Panc1 (cell line): ENCODE data around the gene ZNRF3. TPM values are rescaled to one million over a fixed set of nuclear protein-coding genes. Genes with fewer than 3 reads are reported as not detected.

ENCODE experiments used
- ATAC-seq: fragments of 200-7000 bp; cut with Tn5 transposase; 2 replicates; pipeline ENCODE4 v1.9.1; 2020; ENCODE audit warnings: mild to moderate bottlenecking, moderate library complexity
- BruUV-seq: library from RNA; stranded (reverse); fragments of 400-500 nt; replicated peaks from 2 replicates; lab custom pipeline; 2021; lab: Mats Ljungman, UMichigan
- CTCF ChIA-PET: fragments of 300-600 bp; sonication (Branson Sonifier 250); formaldehyde crosslinking; loops from one replicate; lab custom pipeline; 2022; ENCODE audit warnings: antibody characterized with exemption; lab: Charles Lee
- POLR2A ChIA-PET: fragments of 300-600 bp; sonication (Branson Sonifier 250); formaldehyde crosslinking; loops from one replicate; lab custom pipeline; 2022; ENCODE audit warnings: antibody characterized with exemption; lab: Charles Lee
- DNase-seq: peaks from one replicate; pipeline ENCODE4 v3.0.0-alpha.2; 2010; ENCODE audit warnings: low read depth, low spot score
- H3K27ac ChIP-seq: 2 replicates; pipeline ENCODE4 v1.5.1; 2011; ENCODE audit warnings: mild to moderate bottlenecking, low read length, inconsistent platforms
- H3K27me3 ChIP-seq: fragments of 200-500 bp; sonication (Bioruptor generic); 2 replicates; pipeline ENCODE4 v1.6.0; 2014; ENCODE audit warnings: low read length, inconsistent platforms; ENCODE audit not compliant: control insufficient read depth, insufficient read depth
- H3K36me3 ChIP-seq: fragments of 200-500 bp; sonication (Bioruptor generic); 2 replicates; pipeline ENCODE4 v1.5.1; 2014; ENCODE audit warnings: inconsistent platforms, mild to moderate bottlenecking, low read length, moderate library complexity; ENCODE audit not compliant: control insufficient read depth, insufficient read depth
- H3K4me1 ChIP-seq: 2 replicates; pipeline ENCODE4 v1.5.1; 2011; ENCODE audit warnings: inconsistent platforms, mild to moderate bottlenecking, low read length, moderate library complexity; ENCODE audit not compliant: control insufficient read depth, insufficient read depth
- H3K4me3 ChIP-seq, 2 experiments: 2 replicates each; pipeline ENCODE4 v1.5.1; 2011 to 2012; ENCODE audit warnings: low read depth in 2 of 2, low read length in 2 of 2, mild to moderate bottlenecking in 2 of 2, inconsistent platforms in 1 of 2, moderate library complexity in 1 of 2
- H3K9me3 ChIP-seq: fragments of 200-500 bp; sonication (Bioruptor generic); 2 replicates; pipeline ENCODE4 v1.5.1; 2014; ENCODE audit warnings: low read depth, mild to moderate bottlenecking, inconsistent platforms, low read length, moderate library complexity; ENCODE audit not compliant: control insufficient read depth, insufficient read depth
- CTCF ChIP-seq: fragments of 450-650 bp; IDR thresholded peaks from 2 replicates; pipeline ENCODE4 v1.5.1; 2017; ENCODE audit warnings: mild to moderate bottlenecking
- POLR2AphosphoS5 ChIP-seq: IDR thresholded peaks from 2 replicates; pipeline ENCODE4 v1.6.1; 2012; ENCODE audit warnings: mild to moderate bottlenecking, low read depth, low read length, moderate library complexity
- SIN3A ChIP-seq: IDR thresholded peaks from 2 replicates; pipeline ENCODE4 v1.6.1; 2012; ENCODE audit warnings: low read depth, mild to moderate bottlenecking, low read length, moderate library complexity, borderline replicate concordance; ENCODE audit not compliant: insufficient read depth
- TCF7L2 ChIP-seq: IDR thresholded peaks from 2 replicates; pipeline ENCODE4 v1.6.1; 2011; ENCODE audit warnings: mild to moderate bottlenecking, low read depth, low read length, inconsistent platforms
- in situ Hi-C: cut with HindIII; loops from 2 replicates; pipeline ENCODE4 v1.10.0; 2016; ENCODE audit warnings: low sequenced_read_pairs, low pct_unique_long_range_greater_than_20kb
- intact Hi-C: fragments of 100-400 bp; cut with micrococcal nuclease; formaldehyde crosslinking; loops from one replicate; pipeline ENCODE4 v1.10.0; 2022; ENCODE audit not compliant: unreplicated experiment
- total RNA-seq: library from RNA; stranded (reverse); gene quantifications from one replicate; pipeline ENCODE4 v1.2.1, GENCODE V29; 2021; ENCODE audit not compliant: unreplicated experiment
- TF ChIP-seq, protein P1 (sequence below), 2 experiments: IDR thresholded peaks; 2 replicates each; pipeline ENCODE4 v1.6.1; 2011 to 2012; ENCODE audit warnings: low read depth in 2 of 2, control low read depth in 1 of 2, low read length in 1 of 2, mild to moderate bottlenecking in 1 of 2, moderate library complexity in 1 of 2; ENCODE audit not compliant: insufficient read depth in 1 of 2

ZNRF3 gene
- total RNA-seq, 1 experiment from 2014 or later = 7.3 TPM

- Histone ChIP-seq H3K36me3 (peaks cover 4% of the 10 kb centered on the region; the same call in 1 of the 2 replicates), H3K27me3 (no peaks in the 10 kb centered on the region), H3K4me3 (no peak overlapping the region), H3K4me1 (no peaks in the 10 kb centered on the region), H3K27ac (no peak overlapping the region), H3K9me3 (no peaks in the 10 kb centered on the region)
- no TSS peak for BruUV-seq
- intact Hi-C loops (no loop called here), in situ Hi-C loops (no loop called here)
- no peak for DNase-seq
- TF ChIP-seq, protein P1, sequence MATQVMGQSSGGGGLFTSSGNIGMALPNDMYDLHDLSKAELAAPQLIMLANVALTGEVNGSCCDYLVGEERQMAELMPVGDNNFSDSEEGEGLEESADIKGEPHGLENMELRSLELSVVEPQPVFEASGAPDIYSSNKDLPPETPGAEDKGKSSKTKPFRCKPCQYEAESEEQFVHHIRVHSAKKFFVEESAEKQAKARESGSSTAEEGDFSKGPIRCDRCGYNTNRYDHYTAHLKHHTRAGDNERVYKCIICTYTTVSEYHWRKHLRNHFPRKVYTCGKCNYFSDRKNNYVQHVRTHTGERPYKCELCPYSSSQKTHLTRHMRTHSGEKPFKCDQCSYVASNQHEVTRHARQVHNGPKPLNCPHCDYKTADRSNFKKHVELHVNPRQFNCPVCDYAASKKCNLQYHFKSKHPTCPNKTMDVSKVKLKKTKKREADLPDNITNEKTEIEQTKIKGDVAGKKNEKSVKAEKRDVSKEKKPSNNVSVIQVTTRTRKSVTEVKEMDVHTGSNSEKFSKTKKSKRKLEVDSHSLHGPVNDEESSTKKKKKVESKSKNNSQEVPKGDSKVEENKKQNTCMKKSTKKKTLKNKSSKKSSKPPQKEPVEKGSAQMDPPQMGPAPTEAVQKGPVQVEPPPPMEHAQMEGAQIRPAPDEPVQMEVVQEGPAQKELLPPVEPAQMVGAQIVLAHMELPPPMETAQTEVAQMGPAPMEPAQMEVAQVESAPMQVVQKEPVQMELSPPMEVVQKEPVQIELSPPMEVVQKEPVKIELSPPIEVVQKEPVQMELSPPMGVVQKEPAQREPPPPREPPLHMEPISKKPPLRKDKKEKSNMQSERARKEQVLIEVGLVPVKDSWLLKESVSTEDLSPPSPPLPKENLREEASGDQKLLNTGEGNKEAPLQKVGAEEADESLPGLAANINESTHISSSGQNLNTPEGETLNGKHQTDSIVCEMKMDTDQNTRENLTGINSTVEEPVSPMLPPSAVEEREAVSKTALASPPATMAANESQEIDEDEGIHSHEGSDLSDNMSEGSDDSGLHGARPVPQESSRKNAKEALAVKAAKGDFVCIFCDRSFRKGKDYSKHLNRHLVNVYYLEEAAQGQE (IDR thresholded peaks at IDR 0.05; ENCODE audit: insufficient read depth in 1 of 2, low read depth in 2 of 2, low read length in 1 of 2) = no peak
- TF ChIP-seq CTCF = no peak
- TF ChIP-seq SIN3A = no peak
- no peak for ATAC-seq
- ChIA-PET CTCF (no interaction called here), POLR2A (no interaction called here)
These were observed 194.9 kb downstream of the ZNRF3 start for GRCh38 chr22:29078036-29078868.

DNA sequence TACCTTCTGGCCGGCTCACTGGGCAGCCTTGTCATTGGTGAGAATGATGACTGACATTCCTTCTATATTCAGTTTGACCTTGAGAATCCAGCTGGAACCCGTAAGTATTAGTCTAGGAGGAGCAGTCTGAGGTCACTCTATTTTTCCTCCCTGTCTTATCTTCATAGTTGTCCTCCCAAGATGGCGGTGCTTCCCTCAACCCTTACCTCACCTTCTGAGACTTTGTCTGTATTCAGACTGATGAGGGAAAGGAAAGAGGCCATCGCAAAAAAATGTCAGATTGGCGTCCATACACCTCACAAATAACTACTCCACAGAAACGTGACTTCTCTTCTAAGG, 195.5 kb downstream of the ZNRF3 start:
- in situ Hi-C loops (no loop called here), intact Hi-C loops (no loop called here)

More for the DNA sequence above, 195.5 kb downstream of the ZNRF3 start:
- H3K27ac ChIP-seq = no peak overlapping the region
- H3K4me3 ChIP-seq = no peak overlapping the region
- no peak for DNase-seq
- no peaks in the 10 kb centered on the region for H3K36me3 ChIP-seq
- no peaks in the 10 kb centered on the region for H3K9me3 ChIP-seq
- no peaks in the 10 kb centered on the region for H3K27me3 ChIP-seq
- ChIA-PET POLR2A (no interaction called here), CTCF (no interaction called here)
- H3K4me1 ChIP-seq = no peaks in the 10 kb centered on the region
- no TSS peak for BruUV-seq
- no peak for TF ChIP-seq CTCF
- TF ChIP-seq TCF7L2 = no peak
- no peak for TF ChIP-seq POLR2AphosphoS5
- TF ChIP-seq SIN3A = no peak
- no peak for ATAC-seq
